ENCODE measurements around the gene ITCH. TPM values are rescaled to one million over a fixed set of nuclear protein-coding genes. Genes with fewer than 3 reads are reported as not detected.
"Not testable (repeated sequence)": the region's sequence is repeated elsewhere in the genome, so short reads cannot be mapped to it uniquely, and the experiment has no call there.

The ITCH gene
- polyA plus RNA-seq, 1 donor = 33.3 TPM

DNA sequence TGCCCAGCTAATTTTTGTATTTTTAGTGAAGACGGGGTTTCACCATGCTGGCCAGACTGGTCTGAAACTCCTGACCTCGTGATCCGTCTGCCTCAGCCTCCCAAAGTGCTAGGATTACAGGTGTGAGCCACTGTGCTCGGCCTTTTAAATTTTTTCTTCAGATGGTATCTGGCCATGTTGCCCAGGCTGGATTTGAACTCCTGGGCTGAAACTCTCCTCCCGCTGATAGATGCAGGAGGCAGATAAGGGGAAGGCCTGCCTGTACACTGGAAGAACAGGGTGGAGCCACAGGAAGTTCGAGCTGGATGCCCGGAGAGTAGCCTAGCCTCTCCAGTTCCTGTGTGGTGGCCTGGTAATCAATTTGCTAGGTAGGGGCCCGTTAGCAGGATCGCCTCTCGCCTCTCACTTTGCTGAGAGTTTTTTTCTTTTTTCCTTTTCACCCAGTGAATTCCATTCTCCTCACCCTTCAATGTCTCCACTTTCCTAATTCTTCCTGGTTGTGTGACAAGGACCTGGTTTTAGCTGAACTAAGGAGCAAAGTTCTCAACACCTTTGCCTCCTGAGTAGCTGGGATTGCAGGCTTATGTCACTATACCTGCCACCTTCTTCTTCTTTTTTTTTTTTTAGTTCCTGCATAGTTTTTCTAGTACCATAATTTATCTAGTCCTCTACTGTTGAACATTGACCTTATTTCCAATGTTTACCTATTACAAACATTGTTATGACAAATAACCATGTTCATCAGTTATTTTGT, 19.4 kb upstream of the ITCH start:
- Histone ChIP-seq H3K4me3 (ENCODE audit: low read length) (no peak overlapping the region), H3K27ac (ENCODE audit: low read length) (peak overlapping the region; percentile 87), H3K9me3 (ENCODE audit: control insufficient read depth, low read depth, low read length) (no peaks in the 10 kb centered on the region), H3K27me3 (ENCODE audit: control insufficient read depth, insufficient read depth, low read length) (no peaks in the 10 kb centered on the region), H3K36me3 (ENCODE audit: control insufficient read depth, insufficient read depth, low read length) (no peaks in the 10 kb centered on the region), H3K4me1 (ENCODE audit: control insufficient read depth, insufficient read depth, low read length) (peaks cover 23% of the 10 kb centered on the region)
- WGBS (ENCODE audit: insufficient coverage, low lambda C conversion rate) = 22% methylated on average over 3 of the region's 10 CpGs
- DNase-seq = peak; percentile 77 to 91

DNA sequence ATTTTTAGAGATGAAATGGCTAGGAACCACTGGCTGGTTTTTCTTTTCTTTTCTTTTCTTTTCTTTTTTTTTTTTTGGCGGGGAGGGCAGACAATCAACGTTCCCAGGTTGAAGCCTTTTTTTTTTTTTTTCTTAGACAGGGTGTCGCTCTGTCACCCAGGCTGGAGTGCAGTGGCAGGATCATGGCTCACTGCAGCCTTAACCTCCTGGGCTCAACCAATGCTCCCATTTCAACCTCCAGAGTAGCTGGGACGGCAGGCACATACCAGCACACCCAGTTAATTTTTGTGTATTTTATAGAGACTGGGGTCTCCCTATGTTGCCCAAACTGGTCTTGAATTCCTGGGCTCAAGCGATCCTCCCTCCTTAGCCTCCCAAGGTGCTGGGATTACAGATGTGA, 18.8 kb upstream of the ITCH start:
- no peaks in the 10 kb centered on the region for H3K27me3 ChIP-seq (ENCODE audit: control insufficient read depth, insufficient read depth, low read length)
- peak overlapping the region; percentile 8 for H3K27ac ChIP-seq (ENCODE audit: low read length)
- peaks cover 23% of the 10 kb centered on the region for H3K4me1 ChIP-seq (ENCODE audit: control insufficient read depth, insufficient read depth, low read length)
- no peak overlapping the region for H3K4me3 ChIP-seq (ENCODE audit: low read length)
- no peaks in the 10 kb centered on the region for H3K36me3 ChIP-seq (ENCODE audit: control insufficient read depth, insufficient read depth, low read length)
- DNase-seq = no peak
- WGBS (ENCODE audit: insufficient coverage, low lambda C conversion rate) = 20% methylated on average over 1 of the region's 5 CpGs
- no peaks in the 10 kb centered on the region for H3K9me3 ChIP-seq (ENCODE audit: control insufficient read depth, low read depth, low read length)

DNA sequence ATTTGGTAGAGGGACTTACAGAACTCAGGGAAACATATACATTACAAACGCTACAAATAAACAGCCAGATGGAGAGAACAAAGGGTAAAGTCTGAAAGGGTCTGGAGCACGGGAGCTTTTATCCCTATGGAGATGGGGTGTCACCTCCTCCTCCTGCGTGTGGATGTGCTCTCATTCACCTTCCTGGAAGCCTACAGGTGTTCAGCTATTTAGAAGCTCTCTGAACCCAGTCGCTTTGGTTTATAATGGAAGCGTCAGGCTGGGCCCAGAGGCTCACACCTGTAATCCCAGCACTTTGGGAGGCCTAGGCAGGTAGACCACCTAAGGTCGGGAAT, 17.7 kb upstream of the ITCH start:
- no peak overlapping the region for H3K4me3 ChIP-seq (ENCODE audit: low read length)
- H3K9me3 ChIP-seq (ENCODE audit: control insufficient read depth, low read depth, low read length) = no peaks in the 10 kb centered on the region
- peak overlapping the region; percentile 8 for H3K27ac ChIP-seq (ENCODE audit: low read length)
- peaks cover 23% of the 10 kb centered on the region for H3K4me1 ChIP-seq (ENCODE audit: control insufficient read depth, insufficient read depth, low read length)
- H3K36me3 ChIP-seq (ENCODE audit: control insufficient read depth, insufficient read depth, low read length) = no peaks in the 10 kb centered on the region
- no CpG with 5 or more reads among the region's 6 CpGs for WGBS (ENCODE audit: insufficient coverage, low lambda C conversion rate)
- peak in 1 of 2 donors; percentile 60 for DNase-seq
- no peaks in the 10 kb centered on the region for H3K27me3 ChIP-seq (ENCODE audit: control insufficient read depth, insufficient read depth, low read length)

GRCh38 chr20:34345839-34346532, 17.1 kb upstream of the ITCH start:
- not testable (repeated sequence) for DNase-seq; H3K36me3 ChIP-seq (ENCODE audit: control insufficient read depth, insufficient read depth, low read length); H3K9me3 ChIP-seq (ENCODE audit: control insufficient read depth, low read depth, low read length); H3K27me3 ChIP-seq (ENCODE audit: control insufficient read depth, insufficient read depth, low read length); H3K27ac ChIP-seq (ENCODE audit: low read length); H3K4me3 ChIP-seq (ENCODE audit: low read length)
- no CpG with 5 or more reads among the region's 10 CpGs for WGBS (ENCODE audit: insufficient coverage, low lambda C conversion rate)
- H3K4me1 ChIP-seq (ENCODE audit: control insufficient read depth, insufficient read depth, low read length) = peaks cover 23% of the 10 kb centered on the region

DNA sequence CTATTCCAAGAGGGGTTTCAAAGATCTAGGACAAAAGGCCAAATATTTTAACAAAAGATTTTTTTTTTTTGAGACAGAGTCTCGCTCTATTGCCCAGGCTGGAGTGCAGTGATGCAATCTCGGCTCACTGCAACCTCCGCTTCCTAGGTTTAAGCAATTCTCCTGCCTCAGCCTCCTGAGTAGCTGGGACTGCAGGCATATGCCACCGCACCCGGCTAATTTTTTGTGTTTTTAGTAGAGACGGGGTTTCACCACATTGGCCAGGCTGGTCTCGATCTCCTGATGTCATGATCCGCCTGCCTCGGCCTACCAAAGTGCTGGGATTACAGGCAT, 16.6 kb upstream of the ITCH start:
- DNase-seq; H3K4me3 ChIP-seq (ENCODE audit: low read length); H3K9me3 ChIP-seq (ENCODE audit: control insufficient read depth, low read depth, low read length); H3K27me3 ChIP-seq (ENCODE audit: control insufficient read depth, insufficient read depth, low read length); H3K36me3 ChIP-seq (ENCODE audit: control insufficient read depth, insufficient read depth, low read length); H3K27ac ChIP-seq (ENCODE audit: low read length): not testable (repeated sequence)
- no CpG with 5 or more reads among the region's 9 CpGs for WGBS (ENCODE audit: insufficient coverage, low lambda C conversion rate)
- H3K4me1 ChIP-seq (ENCODE audit: control insufficient read depth, insufficient read depth, low read length) = peaks cover 23% of the 10 kb centered on the region

DNA sequence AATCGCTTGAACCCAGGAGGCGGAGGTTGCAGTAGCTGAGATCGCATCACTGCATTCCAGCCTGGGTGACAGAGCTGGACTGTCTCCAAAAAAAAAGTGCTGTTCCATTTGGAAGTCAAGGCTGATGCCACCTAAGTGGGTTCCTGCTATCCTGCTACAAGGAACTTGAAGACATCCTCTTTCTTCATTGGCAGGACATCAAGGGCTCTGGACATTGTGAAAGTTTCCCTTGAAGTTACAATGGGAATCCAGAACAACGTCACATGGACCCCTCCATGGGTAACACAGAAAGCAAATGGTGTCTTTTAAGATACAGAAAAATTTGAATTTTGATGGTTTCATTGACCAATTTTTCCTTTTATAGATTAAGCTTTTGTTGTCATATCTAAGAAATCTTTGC, 15.5 kb upstream of the ITCH start:
- no CpG with 5 or more reads among the region's 4 CpGs for WGBS (ENCODE audit: insufficient coverage, low lambda C conversion rate)
- H3K27me3 ChIP-seq (ENCODE audit: control insufficient read depth, insufficient read depth, low read length) = no peaks in the 10 kb centered on the region
- H3K4me1 ChIP-seq (ENCODE audit: control insufficient read depth, insufficient read depth, low read length) = peaks cover 23% of the 10 kb centered on the region
- H3K36me3 ChIP-seq (ENCODE audit: control insufficient read depth, insufficient read depth, low read length) = no peaks in the 10 kb centered on the region
- H3K9me3 ChIP-seq (ENCODE audit: control insufficient read depth, low read depth, low read length) = no peaks in the 10 kb centered on the region
- no peak for DNase-seq
- no peak overlapping the region for H3K4me3 ChIP-seq (ENCODE audit: low read length)
- H3K27ac ChIP-seq (ENCODE audit: low read length) = no peak overlapping the region

DNA sequence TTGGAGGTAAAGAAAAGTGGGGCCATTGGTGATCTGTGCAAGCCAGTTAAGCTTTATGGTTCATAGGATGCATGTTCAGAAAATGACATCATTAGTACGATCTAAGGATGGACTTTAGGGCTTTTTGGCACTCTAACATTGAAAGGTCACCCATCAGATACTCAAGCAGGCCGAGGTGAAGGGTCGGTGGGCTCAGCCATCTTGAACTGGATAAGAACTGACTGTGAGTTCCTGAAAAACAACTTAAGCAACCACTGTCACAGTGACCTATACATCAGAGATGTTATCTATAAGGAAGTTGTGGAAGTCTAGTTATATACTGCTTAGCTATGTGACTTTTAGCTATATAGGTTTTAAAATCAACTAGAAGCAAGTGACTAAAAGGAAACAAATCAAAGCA, 13.0 kb upstream of the ITCH start:
- H3K4me1 ChIP-seq (ENCODE audit: control insufficient read depth, insufficient read depth, low read length) = peaks cover 7% of the 10 kb centered on the region

GRCh38 chr20:34353467-34353866, 9.6 kb upstream of the ITCH start:
- no CpG with 5 or more reads among the region's 6 CpGs for WGBS (ENCODE audit: insufficient coverage, low lambda C conversion rate)
- H3K4me1 ChIP-seq (ENCODE audit: control insufficient read depth, insufficient read depth, low read length); H3K9me3 ChIP-seq (ENCODE audit: control insufficient read depth, low read depth, low read length); H3K36me3 ChIP-seq (ENCODE audit: control insufficient read depth, insufficient read depth, low read length); H3K27ac ChIP-seq (ENCODE audit: low read length); H3K27me3 ChIP-seq (ENCODE audit: control insufficient read depth, insufficient read depth, low read length); H3K4me3 ChIP-seq (ENCODE audit: low read length); DNase-seq: not testable (repeated sequence)

More for the DNA sequence above, 13.0 kb upstream of the ITCH start:
- no peak overlapping the region for H3K4me3 ChIP-seq (ENCODE audit: low read length)
- H3K27ac ChIP-seq (ENCODE audit: low read length) = no peak overlapping the region
- DNase-seq = peak in 1 of 2 donors; percentile 28
- H3K27me3 ChIP-seq (ENCODE audit: control insufficient read depth, insufficient read depth, low read length) = no peaks in the 10 kb centered on the region
- WGBS (ENCODE audit: insufficient coverage, low lambda C conversion rate) = 70% methylated on average over 2 of the region's 3 CpGs
- H3K36me3 ChIP-seq (ENCODE audit: control insufficient read depth, insufficient read depth, low read length) = no peaks in the 10 kb centered on the region
- H3K9me3 ChIP-seq (ENCODE audit: control insufficient read depth, low read depth, low read length) = no peaks in the 10 kb centered on the region

GRCh38 chr20:34355427-34355826, 7.6 kb upstream of the ITCH start:
- no peaks in the 10 kb centered on the region for H3K27me3 ChIP-seq (ENCODE audit: control insufficient read depth, insufficient read depth, low read length)
- no peak overlapping the region for H3K4me3 ChIP-seq (ENCODE audit: low read length)
- H3K27ac ChIP-seq (ENCODE audit: low read length) = no peak overlapping the region
- H3K36me3 ChIP-seq (ENCODE audit: control insufficient read depth, insufficient read depth, low read length) = no peaks in the 10 kb centered on the region
- 60% methylated on average over 1 of the region's 2 CpGs for WGBS (ENCODE audit: insufficient coverage, low lambda C conversion rate)
- no peaks in the 10 kb centered on the region for H3K4me1 ChIP-seq (ENCODE audit: control insufficient read depth, insufficient read depth, low read length)
- no peaks in the 10 kb centered on the region for H3K9me3 ChIP-seq (ENCODE audit: control insufficient read depth, low read depth, low read length)
- no peak for DNase-seq

- not testable (repeated sequence) for DNase-seq; H3K27ac ChIP-seq (ENCODE audit: low read length); H3K4me3 ChIP-seq (ENCODE audit: low read length); H3K36me3 ChIP-seq (ENCODE audit: control insufficient read depth, insufficient read depth, low read length); H3K9me3 ChIP-seq (ENCODE audit: control insufficient read depth, low read depth, low read length); H3K27me3 ChIP-seq (ENCODE audit: control insufficient read depth, insufficient read depth, low read length)
- H3K4me1 ChIP-seq (ENCODE audit: control insufficient read depth, insufficient read depth, low read length) = peaks cover 10% of the 10 kb centered on the region
- no CpG with 5 or more reads among the region's 9 CpGs for WGBS (ENCODE audit: insufficient coverage, low lambda C conversion rate)
Observed at GRCh38 chr20:34359729-34360128, 3.3 kb upstream of the ITCH start.
